NT2/D1 (cell line): Measurements from ENCODE around the gene TPD52L1.

Source experiments
- DNase-seq: peaks from one replicate; pipeline ENCODE4 v3.0.0-alpha.2; 2011; ENCODE audit warnings: low read depth, low spot score
- H3K27me3 ChIP-seq: 2 replicates; pipeline ENCODE4 v1.6.0; 2011; ENCODE audit warnings: mild to moderate bottlenecking; ENCODE audit not compliant: insufficient read length, insufficient read depth
- H3K36me3 ChIP-seq: 2 replicates; pipeline ENCODE4 v1.6.1; 2011; ENCODE audit warnings: mild to moderate bottlenecking, low read length, mixed read lengths; ENCODE audit not compliant: insufficient read depth, insufficient read length
- H3K4me1 ChIP-seq: 2 replicates; pipeline ENCODE4 v1.5.1; 2011; ENCODE audit not compliant: insufficient read depth, insufficient read length
- H3K4me3 ChIP-seq: 2 replicates; pipeline ENCODE4 v1.5.1; 2011; ENCODE audit warnings: low read depth; ENCODE audit not compliant: insufficient read length
- H3K9ac ChIP-seq: 2 replicates; pipeline ENCODE4 v1.6.0; 2011; ENCODE audit warnings: low read depth; ENCODE audit not compliant: insufficient read length
- H3K9me3 ChIP-seq: 2 replicates; pipeline ENCODE4 v1.5.1; 2011; ENCODE audit warnings: mild to moderate bottlenecking, low read length; ENCODE audit not compliant: insufficient read depth
- SUZ12 ChIP-seq: IDR thresholded peaks from 2 replicates; pipeline ENCODE4 v1.6.1; 2011; ENCODE audit not compliant: insufficient read length, insufficient read depth; ENCODE audit errors: extremely low read depth
- YY1 ChIP-seq: IDR thresholded peaks from 2 replicates; pipeline ENCODE4 v1.6.1; 2011; ENCODE audit not compliant: insufficient read length, insufficient read depth
- ZNF274 ChIP-seq: IDR thresholded peaks from 2 replicates; pipeline ENCODE4 v1.6.1; 2011; ENCODE audit warnings: mild to moderate bottlenecking, low read depth, low read length

Gene TPD52L1

GRCh38 chr6:125114248-125114858, 39.2 kb upstream of the TPD52L1 start:
- Histone ChIP-seq H3K27me3 (no peaks in the 10 kb centered on the region), H3K4me3 (no peak overlapping the region), H3K36me3 (no peaks in the 10 kb centered on the region), H3K4me1 (no peaks in the 10 kb centered on the region), H3K9me3 (peaks cover 30% of the 10 kb centered on the region), H3K9ac (no peak overlapping the region)
- DNase-seq, result no peak
- TF ChIP-seq YY1 (no peak), ZNF274 (no peak), SUZ12 (no peak)

- TF ChIP-seq SUZ12 (no peak), ZNF274 (no peak), YY1 (no peak)
- Histone ChIP-seq H3K4me3 (no peak overlapping the region), H3K4me1 (no peaks in the 10 kb centered on the region), H3K9ac (no peak overlapping the region), H3K36me3 (no peaks in the 10 kb centered on the region), H3K9me3 (peaks cover 12% of the 10 kb centered on the region; the same call in 1 of the 2 replicates), H3K27me3 (no peaks in the 10 kb centered on the region)
- DNase-seq, result no peak
Measured at GRCh38 chr6:125116170-125116569, 37.4 kb upstream of the TPD52L1 start.

DNA sequence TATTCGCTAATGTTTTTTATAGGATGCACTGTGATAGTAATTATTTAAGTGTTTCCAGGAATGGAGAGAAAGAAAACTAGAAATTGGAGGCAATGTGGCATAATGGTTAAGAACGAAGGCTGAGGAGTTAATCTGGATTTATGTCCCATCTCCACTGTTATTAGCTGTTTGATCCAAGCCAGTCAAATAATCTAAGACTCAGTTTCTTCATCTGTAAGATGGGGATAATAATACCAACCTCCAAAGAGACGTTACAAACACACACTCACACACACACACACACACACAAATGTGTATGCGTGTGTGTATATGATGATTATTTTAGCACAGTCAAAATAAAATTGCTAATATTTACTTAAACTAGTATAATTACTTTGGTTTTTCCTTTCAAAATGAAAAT, 36.9 kb upstream of the TPD52L1 start:
- no peak for DNase-seq
- Histone ChIP-seq H3K4me1 (no peaks in the 10 kb centered on the region), H3K27me3 (no peaks in the 10 kb centered on the region), H3K9me3 (peaks cover 6% of the 10 kb centered on the region; the same call in 1 of the 2 replicates), H3K9ac (no peak overlapping the region), H3K4me3 (no peak overlapping the region), H3K36me3 (no peaks in the 10 kb centered on the region)
- no peak for TF ChIP-seq YY1
- TF ChIP-seq ZNF274, result no peak
- no peak for TF ChIP-seq SUZ12

DNA sequence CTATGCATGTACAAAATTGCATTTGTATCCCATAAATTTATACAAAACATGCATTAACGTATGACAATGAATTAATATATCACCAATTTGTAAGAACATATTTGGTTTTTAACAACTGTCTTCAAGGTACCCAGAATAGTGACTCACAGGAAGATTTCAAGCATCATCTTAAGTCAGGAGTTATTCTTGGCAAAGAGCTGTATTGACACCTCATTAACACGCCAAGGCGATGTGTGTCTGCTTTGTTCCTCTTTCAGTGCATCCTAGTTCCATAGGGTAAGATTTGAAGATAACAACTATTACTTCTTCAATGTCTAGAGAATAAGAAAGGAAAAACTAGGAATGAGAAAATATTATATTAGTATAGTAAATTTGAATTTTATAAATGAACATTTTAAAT, 35.8 kb upstream of the TPD52L1 start:
- Histone ChIP-seq H3K36me3 (no peaks in the 10 kb centered on the region), H3K9me3 (peaks cover 1% of the 10 kb centered on the region; the same call in 1 of the 2 replicates), H3K4me1 (no peaks in the 10 kb centered on the region), H3K9ac (no peak overlapping the region), H3K4me3 (no peak overlapping the region), H3K27me3 (no peaks in the 10 kb centered on the region)
- DNase-seq, result no peak
- TF ChIP-seq ZNF274 (no peak), YY1 (no peak), SUZ12 (no peak)

GRCh38 chr6:125120054-125120590, 33.5 kb upstream of the TPD52L1 start:
- no peaks in the 10 kb centered on the region for H3K27me3 ChIP-seq
- DNase-seq, result no peak
- H3K9me3 ChIP-seq, result peaks cover 7% of the 10 kb centered on the region; the same call in 1 of the 2 replicates
- no peak overlapping the region for H3K4me3 ChIP-seq
- H3K4me1 ChIP-seq, result peaks cover 2% of the 10 kb centered on the region
- no peak overlapping the region for H3K9ac ChIP-seq
- no peaks in the 10 kb centered on the region for H3K36me3 ChIP-seq
- no peak for TF ChIP-seq ZNF274
- TF ChIP-seq SUZ12, result no peak
- TF ChIP-seq YY1, result no peak

DNA sequence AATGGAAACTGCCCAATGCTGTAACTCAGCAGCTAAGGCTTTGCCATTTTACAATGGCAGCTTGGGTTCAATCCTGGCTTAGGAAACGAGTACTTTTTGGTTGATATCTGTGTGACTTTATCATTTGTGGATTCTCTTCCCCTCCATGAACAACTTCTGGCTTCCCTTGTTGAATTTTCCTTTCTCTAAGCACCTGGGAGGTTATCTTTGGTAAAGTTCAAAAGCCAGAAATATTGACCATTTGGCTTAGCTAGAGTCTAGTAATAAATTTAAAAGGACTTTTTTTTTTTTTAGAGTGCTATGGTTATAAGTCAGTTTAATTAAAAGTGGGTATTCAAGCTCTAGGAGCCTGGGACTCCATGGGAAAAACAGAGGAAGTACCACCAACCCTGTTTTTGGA, 31.7 kb upstream of the TPD52L1 start:
- Histone ChIP-seq H3K4me3 (no peak overlapping the region), H3K4me1 (peaks cover 2% of the 10 kb centered on the region), H3K36me3 (no peaks in the 10 kb centered on the region), H3K9ac (no peak overlapping the region), H3K9me3 (peaks cover 15% of the 10 kb centered on the region; the same call in 1 of the 2 replicates), H3K27me3 (no peaks in the 10 kb centered on the region)
- no peak for DNase-seq
- TF ChIP-seq ZNF274, result no peak
- no peak for TF ChIP-seq SUZ12
- TF ChIP-seq YY1, result no peak

GRCh38 chr6:125123051-125123450, 30.5 kb upstream of the TPD52L1 start:
- no peak overlapping the region for H3K9ac ChIP-seq
- no peak overlapping the region for H3K4me3 ChIP-seq
- H3K36me3 ChIP-seq, result no peaks in the 10 kb centered on the region
- no peaks in the 10 kb centered on the region for H3K27me3 ChIP-seq
- TF ChIP-seq ZNF274 (no peak), YY1 (no peak), SUZ12 (no peak)
- peaks cover 15% of the 10 kb centered on the region; the same call in 1 of the 2 replicates for H3K9me3 ChIP-seq
- DNase-seq, result no peak
- peaks cover 2% of the 10 kb centered on the region for H3K4me1 ChIP-seq
